A549 (cell line): ENCODE data around the gene NEK8. TPM values are rescaled to one million over a fixed set of nuclear protein-coding genes. Genes with fewer than 3 reads are reported as not detected.

ENCODE experiments used
- ATAC-seq, 2 experiments: fragments of 200-7000 bp in 1 of 2; fragments of >200 bp in 1 of 2; cut with Nextera tagmentation in 1 of 2; cut with Tn5 transposase in 1 of 2; 3 replicates each; pipeline versions ENCODE4 v1.8.0 to v1.9.1; 2018 to 2020; ENCODE audit warnings: mild to moderate bottlenecking in 1 of 2, moderate library complexity in 1 of 2
- CTCF ChIA-PET: fragments of 300-600 bp; sonication (Branson Sonifier 250); formaldehyde crosslinking; extraction: SDS; loops from one replicate; lab custom pipeline; 2021; ENCODE audit warnings: antibody characterized with exemption, inconsistent platforms; lab: Yijun Ruan, JAX
- POLR2A ChIA-PET: fragments of 350-600 bp; formaldehyde crosslinking; extraction: SDS; loops from one replicate; lab custom pipeline; 2021; ENCODE audit warnings: antibody characterized with exemption, inconsistent platforms; lab: Yijun Ruan, JAX
- DNase-seq, 2 experiments: peaks; one replicate each; pipeline versions ENCODE4 v3.0.0 to v3.0.0-alpha.2; 2011 to 2016; ENCODE audit warnings: low read depth in 1 of 2, low spot score in 1 of 2
- FAIRE-seq: peaks from 2 replicates; lab custom pipeline; 2011; peaks lifted over from hg19 to GRCh38; lab: Jason Lieb, UNC
- H3K27ac ChIP-seq, 2 experiments: fragments of >200 bp; sonication (Bioruptor Twin); formaldehyde crosslinking; 3 replicates each; pipeline ENCODE4 v1.5.1; 2016 to 2017
- H3K4me1 ChIP-seq: fragments of >200 bp; sonication (Bioruptor Twin); formaldehyde crosslinking; 3 replicates; pipeline ENCODE4 v1.6.1; 2016
- H3K4me2 ChIP-seq: fragments of >200 bp; sonication (Bioruptor Twin); formaldehyde crosslinking; 3 replicates; pipeline ENCODE4 v1.6.1; 2016
- H3K4me3 ChIP-seq: fragments of >200 bp; sonication (Bioruptor Twin); formaldehyde crosslinking; 3 replicates; pipeline ENCODE4 v1.5.1; 2016
- H3K9me3 ChIP-seq: fragments of >200 bp; sonication (Bioruptor Twin); formaldehyde crosslinking; 3 replicates; pipeline ENCODE4 v1.6.1; 2016
- CEBPB ChIP-seq, 2 experiments: fragments of >200 bp in 1 of 2; sonication (Bioruptor Twin) in 1 of 2; formaldehyde crosslinking in 1 of 2; IDR thresholded peaks; 2 replicates each; pipeline ENCODE4 v1.6.1; 2012 to 2016
- CHD4 ChIP-seq: fragments of 200-600 bp; sonication (generic); IDR thresholded peaks from 2 replicates; pipeline ENCODE4 v1.6.1; 2016; ENCODE audit warnings: antibody characterized with exemption, mild to moderate bottlenecking, borderline replicate concordance
- E2F6 ChIP-seq: IDR thresholded peaks from 2 replicates; pipeline ENCODE4 v1.6.1; 2012; ENCODE audit warnings: low read depth, borderline replicate concordance
- EHF ChIP-seq: fragments of 250-450 bp; sonication (Bioruptor Pico); IDR thresholded peaks from 2 replicates; pipeline ENCODE4 v1.5.0; 2020; ENCODE audit warnings: mild to moderate bottlenecking
- FOSL2 ChIP-seq, 2 experiments: fragments of 450-650 bp in 1 of 2; fragments of >200 bp in 1 of 2; sonication (Bioruptor Twin) in 1 of 2; formaldehyde crosslinking; IDR thresholded peaks; 2 replicates each; pipeline versions ENCODE4 v1.5.0 to v1.6.1; 2016 to 2020; ENCODE audit warnings: mild to moderate bottlenecking in 1 of 2, moderate library complexity in 1 of 2
- HOXB5 ChIP-seq: fragments of 250-450 bp; sonication (Bioruptor Pico); IDR thresholded peaks from 2 replicates; pipeline ENCODE4 v1.5.0; 2020; ENCODE audit warnings: mild to moderate bottlenecking, moderate library complexity
- JUN ChIP-seq, 2 experiments: fragments of >200 bp; sonication (Bioruptor Twin); formaldehyde crosslinking; IDR thresholded peaks; 2 replicates in 1 of 2; 3 replicates in 1 of 2; pipeline ENCODE4 v1.6.1; 2016 to 2017
- JUNB ChIP-seq: fragments of >200 bp; sonication (Bioruptor Twin); formaldehyde crosslinking; IDR thresholded peaks from 2 replicates; pipeline ENCODE4 v1.6.1; 2016
- KDM5A ChIP-seq: fragments of 200-600 bp; sonication (generic); IDR thresholded peaks from 2 replicates; pipeline ENCODE4 v1.6.1; 2016; ENCODE audit warnings: antibody characterized with exemption, mild to moderate bottlenecking
- MAFK ChIP-seq: fragments of 450-650 bp; IDR thresholded peaks from 2 replicates; pipeline ENCODE4 v1.6.1; 2014; ENCODE audit not compliant: partially characterized antibody
- MAZ ChIP-seq: fragments of 150-350 bp; IDR thresholded peaks from 2 replicates; pipeline ENCODE4 v1.6.1; 2014; ENCODE audit warnings: antibody characterized with exemption, low read depth, low read length, borderline replicate concordance
- PHF8 ChIP-seq: fragments of 200-600 bp; sonication (generic); IDR thresholded peaks from 2 replicates; pipeline ENCODE4 v1.6.1; 2016; ENCODE audit warnings: low read depth, mild to moderate bottlenecking, antibody characterized with exemption, moderate library complexity, borderline replicate concordance
- POLR2A ChIP-seq: IDR thresholded peaks from 2 replicates; pipeline ENCODE4 v1.6.1; 2012; ENCODE audit warnings: mild to moderate bottlenecking, low read length
- POLR2AphosphoS2 ChIP-seq: conservative IDR thresholded peaks from 2 replicates; pipeline ENCODE4 v1.6.1; 2012; ENCODE audit warnings: low read length, improper control_type of control experiment, inconsistent platforms
- RARB ChIP-seq: fragments of 250-450 bp; sonication (Bioruptor Pico); IDR thresholded peaks from 2 replicates; pipeline ENCODE4 v1.8.0; 2021; ENCODE audit warnings: mild to moderate bottlenecking, moderate library complexity
- SMC3 ChIP-seq: fragments of >200 bp; sonication (Bioruptor Twin); formaldehyde crosslinking; IDR thresholded peaks from 3 replicates; pipeline ENCODE4 v1.6.1; 2018; ENCODE audit warnings: inconsistent platforms
- TFCP2L1 ChIP-seq: fragments of 250-450 bp; sonication (Bioruptor Pico); IDR thresholded peaks from 2 replicates; pipeline ENCODE4 v1.5.0; 2021; ENCODE audit warnings: mild to moderate bottlenecking
- TP53 ChIP-seq: fragments of 250-450 bp; sonication (Bioruptor Pico); IDR thresholded peaks from 2 replicates; pipeline ENCODE4 v1.5.0; 2021; ENCODE audit warnings: mild to moderate bottlenecking, moderate library complexity
- ZSCAN20 ChIP-seq: fragments of 250-450 bp; sonication (Bioruptor Pico); IDR thresholded peaks from 2 replicates; pipeline ENCODE4 v1.8.0; 2022; ENCODE audit warnings: mild to moderate bottlenecking, moderate library complexity
- WGBS: methylation state at CpG from one replicate; pipeline ENCODE4 v1.1.6; 2017; ENCODE audit errors: missing lambda C conversion rate; 5-methylcytosine and 5-hydroxymethylcytosine counted together
- polyA plus RNA-seq, 4 experiments: library from polyadenylated mRNA; depleted of rRNA in 3 of 4; stranded (reverse); fragments of >200 nt; fragmentation: RNase III in 1 of 4; extraction: RNeasy Plus Mini Kit Qiagen cat#74134 plus additional on column Dnase treatment in 1 of 4; gene quantifications; 2 replicates in 3 of 4; 3 replicates in 1 of 4; pipeline ENCODE4 v1.2.3, GENCODE V29; 2011 to 2017
- TF ChIP-seq, protein P1 (sequence below): fragments of >200 bp; sonication (Bioruptor Twin); formaldehyde crosslinking; IDR thresholded peaks from 3 replicates; pipeline ENCODE4 v1.6.1; 2016
- TF ChIP-seq, protein P2 (sequence below): IDR thresholded peaks from 2 replicates; pipeline ENCODE4 v1.6.1; 2012
- TF ChIP-seq, protein P3 (sequence below): fragments of >200 bp; sonication (Bioruptor Twin); formaldehyde crosslinking; IDR thresholded peaks from 3 replicates; pipeline ENCODE4 v1.5.1; 2016
- TF ChIP-seq, protein P4 (sequence below): IDR thresholded peaks from 2 replicates; pipeline ENCODE4 v1.6.1; 2012

NEK8 gene
- polyA plus RNA-seq, 2 of the 4 experiments (the other 2 are of a cell fraction) = 5.1 to 5.3 TPM

- no peak for FAIRE-seq
- Histone ChIP-seq H3K9me3 (no peaks in the 10 kb centered on the region), H3K27ac (peak within 1 kb of the TSS; percentile 96), H3K4me3 (peak within 1 kb of the TSS; percentile 77), H3K4me2 (peak within 1 kb of the TSS; percentile 90), H3K4me1 (peaks cover 37% of the 10 kb centered on the region)
- ATAC-seq = peak; percentile 67 to 69
- POLR2A ChIA-PET = interaction anchor here (0.6 to 1.1 kb wide), 2 partner anchors 55 to 71 kb away, joined by 3 read pairs; no protein-coding TSS in a partner anchor
- peak; percentile 73 to 90 for DNase-seq
- CTCF ChIA-PET = interaction anchor here (0.5 to 17.6 kb wide), 4 partner anchors 25 to 73 kb away, joined by 3 to 335 read pairs (median 44); partner anchors contain the start of gene BLTP2
- TF ChIP-seq EHF = no peak
- no peak for TF ChIP-seq CEBPB (IDR thresholded peaks at IDR 0.05)
- TF ChIP-seq TP53 (CRISPR knock-in tag) = peak; percentile 23; the same call in 1 of the 2 replicates
- TF ChIP-seq E2F6 = peak; percentile 78
- TF ChIP-seq RARB (CRISPR knock-in tag) = no peak
- TF ChIP-seq KDM5A = peak; percentile 41; the same call in 1 of the 2 replicates
- TF ChIP-seq JUNB = 0 out of 2 replicates have a peak, but pooled peaks have one; percentile 26
- no peak for TF ChIP-seq MAFK
- TF ChIP-seq ZSCAN20 = no peak
- peak; percentile 33; the same call in 1 of the 2 replicates for TF ChIP-seq TFCP2L1 (CRISPR knock-in tag)
- peak; percentile 22; the same call in 1 of the 3 replicates for TF ChIP-seq SMC3
- TF ChIP-seq, protein P1, sequence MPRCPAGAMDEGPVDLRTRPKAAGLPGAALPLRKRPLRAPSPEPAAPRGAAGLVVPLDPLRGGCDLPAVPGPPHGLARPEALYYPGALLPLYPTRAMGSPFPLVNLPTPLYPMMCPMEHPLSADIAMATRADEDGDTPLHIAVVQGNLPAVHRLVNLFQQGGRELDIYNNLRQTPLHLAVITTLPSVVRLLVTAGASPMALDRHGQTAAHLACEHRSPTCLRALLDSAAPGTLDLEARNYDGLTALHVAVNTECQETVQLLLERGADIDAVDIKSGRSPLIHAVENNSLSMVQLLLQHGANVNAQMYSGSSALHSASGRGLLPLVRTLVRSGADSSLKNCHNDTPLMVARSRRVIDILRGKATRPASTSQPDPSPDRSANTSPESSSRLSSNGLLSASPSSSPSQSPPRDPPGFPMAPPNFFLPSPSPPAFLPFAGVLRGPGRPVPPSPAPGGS = peak; percentile 65; the same call in 1 of the 3 replicates
- TF ChIP-seq POLR2A = peak; percentile 48
- peak; percentile 76 to 84; a peak in 3 of 5 replicates for TF ChIP-seq JUN (IDR thresholded peaks at IDR 0.05)
- TF ChIP-seq, protein P2, sequence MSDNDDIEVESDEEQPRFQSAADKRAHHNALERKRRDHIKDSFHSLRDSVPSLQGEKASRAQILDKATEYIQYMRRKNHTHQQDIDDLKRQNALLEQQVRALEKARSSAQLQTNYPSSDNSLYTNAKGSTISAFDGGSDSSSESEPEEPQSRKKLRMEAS = peak; percentile 78
- TF ChIP-seq, protein P3, sequence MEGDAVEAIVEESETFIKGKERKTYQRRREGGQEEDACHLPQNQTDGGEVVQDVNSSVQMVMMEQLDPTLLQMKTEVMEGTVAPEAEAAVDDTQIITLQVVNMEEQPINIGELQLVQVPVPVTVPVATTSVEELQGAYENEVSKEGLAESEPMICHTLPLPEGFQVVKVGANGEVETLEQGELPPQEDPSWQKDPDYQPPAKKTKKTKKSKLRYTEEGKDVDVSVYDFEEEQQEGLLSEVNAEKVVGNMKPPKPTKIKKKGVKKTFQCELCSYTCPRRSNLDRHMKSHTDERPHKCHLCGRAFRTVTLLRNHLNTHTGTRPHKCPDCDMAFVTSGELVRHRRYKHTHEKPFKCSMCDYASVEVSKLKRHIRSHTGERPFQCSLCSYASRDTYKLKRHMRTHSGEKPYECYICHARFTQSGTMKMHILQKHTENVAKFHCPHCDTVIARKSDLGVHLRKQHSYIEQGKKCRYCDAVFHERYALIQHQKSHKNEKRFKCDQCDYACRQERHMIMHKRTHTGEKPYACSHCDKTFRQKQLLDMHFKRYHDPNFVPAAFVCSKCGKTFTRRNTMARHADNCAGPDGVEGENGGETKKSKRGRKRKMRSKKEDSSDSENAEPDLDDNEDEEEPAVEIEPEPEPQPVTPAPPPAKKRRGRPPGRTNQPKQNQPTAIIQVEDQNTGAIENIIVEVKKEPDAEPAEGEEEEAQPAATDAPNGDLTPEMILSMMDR = peak; percentile 55
- 0 out of 2 replicates have a peak, but pooled peaks have one; percentile 40 for TF ChIP-seq FOSL2 (IDR thresholded peaks at IDR 0.05)
- TF ChIP-seq FOSL2 (CRISPR knock-in tag; IDR thresholded peaks at IDR 0.05) = peak; percentile 97
- TF ChIP-seq CHD4 = no peak
- peak; percentile 50; the same call in 1 of the 2 replicates for TF ChIP-seq PHF8
- TF ChIP-seq MAZ = 0 out of 2 replicates have a peak, but pooled peaks have one; percentile 15
- no peak for TF ChIP-seq HOXB5 (CRISPR knock-in tag)
- TF ChIP-seq, protein P4, sequence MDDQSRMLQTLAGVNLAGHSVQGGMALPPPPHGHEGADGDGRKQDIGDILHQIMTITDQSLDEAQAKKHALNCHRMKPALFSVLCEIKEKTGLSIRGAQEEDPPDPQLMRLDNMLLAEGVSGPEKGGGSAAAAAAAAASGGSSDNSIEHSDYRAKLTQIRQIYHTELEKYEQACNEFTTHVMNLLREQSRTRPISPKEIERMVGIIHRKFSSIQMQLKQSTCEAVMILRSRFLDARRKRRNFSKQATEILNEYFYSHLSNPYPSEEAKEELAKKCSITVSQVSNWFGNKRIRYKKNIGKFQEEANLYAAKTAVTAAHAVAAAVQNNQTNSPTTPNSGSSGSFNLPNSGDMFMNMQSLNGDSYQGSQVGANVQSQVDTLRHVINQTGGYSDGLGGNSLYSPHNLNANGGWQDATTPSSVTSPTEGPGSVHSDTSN = peak; percentile 25; the same call in 1 of the 2 replicates
- TF ChIP-seq POLR2AphosphoS2 = no peak
- under 1% methylated on average over 25 of the region's 60 CpGs for WGBS
These were observed 10.8 kb upstream of the NEK8 start, which contains the start of gene RAB34 for GRCh38 chr17:28717578-28718332. Gene RAB34 (minus strand): TSS chr17:28717868. CDS start chr17:28717266, 602 bp downstream.
